B cell (primary cell): ENCODE measurements around the gene NFASC.

Source experiments
- CTCF ChIP-seq: fragments of 200-600 bp; IDR thresholded peaks from one replicate; pipeline ENCODE4 v1.8.0; 2022; ENCODE audit warnings: antibody characterized with exemption, mild to moderate bottlenecking
- EZH2 ChIP-seq: IDR thresholded peaks from 2 replicates; pipeline ENCODE4 v1.6.1; 2012; ENCODE audit warnings: borderline replicate concordance, low read depth, mild to moderate bottlenecking, moderate library complexity, low read length; ENCODE audit not compliant: insufficient read depth, poor library complexity, severe bottlenecking

GRCh38 chr1:205062319-205062718, 191.7 kb downstream of the NFASC start:
- no peak for TF ChIP-seq CTCF
- no peak for TF ChIP-seq EZH2
